BJ (cell line): ENCODE data around the gene FATE1. TPM values are rescaled to one million over a fixed set of nuclear protein-coding genes. Genes with fewer than 3 reads are reported as not detected.

Source experiments
- CTCF ChIA-PET: fragments of 350-600 bp; formaldehyde crosslinking; extraction: SDS; loops from one replicate; lab custom pipeline; 2021; ENCODE audit warnings: antibody characterized with exemption, inconsistent platforms; lab: Yijun Ruan, JAX
- POLR2A ChIA-PET: fragments of 300-600 bp; sonication (Branson Sonifier 250); formaldehyde crosslinking; extraction: SDS; loops from one replicate; lab custom pipeline; 2021; ENCODE audit warnings: antibody characterized with exemption; lab: Charles Lee
- DNase-seq: peaks from one replicate; pipeline ENCODE4 v3.0.0-alpha.2; 2011; ENCODE audit warnings: low read depth
- H3K27me3 ChIP-seq: 2 replicates; pipeline ENCODE4 v1.6.0; 2011; ENCODE audit warnings: low read length; ENCODE audit not compliant: control insufficient read depth, insufficient read depth
- H3K36me3 ChIP-seq: 2 replicates; pipeline ENCODE4 v1.5.1; 2011; ENCODE audit warnings: low read length; ENCODE audit not compliant: control insufficient read depth, insufficient read depth
- H3K4me3 ChIP-seq: 2 replicates; pipeline ENCODE4 v1.5.1; 2011; ENCODE audit warnings: low read depth, mild to moderate bottlenecking, control low read depth, low read length
- CTCF ChIP-seq: IDR thresholded peaks from 2 replicates; pipeline ENCODE4 v1.5.1; 2011; ENCODE audit warnings: low read depth, mild to moderate bottlenecking, control low read depth, inconsistent platforms, low read length, moderate library complexity; ENCODE audit not compliant: insufficient read depth
- polyA minus RNA-seq: library from RNA; depleted of rRNA, polyadenylated mRNA; stranded (reverse); fragments of >200 nt; gene quantifications from 2 replicates; pipeline ENCODE4 v1.2.3, GENCODE V29; 2011; rRNA and poly(A)+ RNA removed
- polyA plus RNA-seq: library from polyadenylated mRNA; depleted of rRNA; stranded (reverse); fragments of >200 nt; gene quantifications from 2 replicates; pipeline ENCODE4 v1.2.3, GENCODE V29; 2011; rRNA removed

FATE1 gene
- polyA plus RNA-seq (not detected in 2 replicates), polyA minus RNA-seq (not detected in 2 replicates)

GRCh38 chrX:151715752-151716151, at the start of gene FATE1:
TSS of gene FATE1 (plus strand) at chrX:151716035. CDS start at chrX:151716120, 85 bp downstream.
- no peak within 1 kb of the TSS for H3K4me3 ChIP-seq
- H3K27me3 ChIP-seq = no peaks in the 10 kb centered on the region
- H3K36me3 ChIP-seq = no peaks in the 10 kb centered on the region
- POLR2A ChIA-PET = no interaction called here
- CTCF ChIA-PET = no interaction called here
- no peak for TF ChIP-seq CTCF
- no peak for DNase-seq

GRCh38 chrX:151675121-151675746, 40.6 kb upstream of the FATE1 start:
- Histone ChIP-seq H3K27me3 (no peaks in the 10 kb centered on the region), H3K4me3 (no peak overlapping the region), H3K36me3 (no peaks in the 10 kb centered on the region)
- ChIA-PET CTCF (no interaction called here), POLR2A (no interaction called here)
- DNase-seq = no peak
- TF ChIP-seq CTCF = no peak

GRCh38 chrX:151676196-151676595, 39.6 kb upstream of the FATE1 start:
- TF ChIP-seq CTCF = no peak
- Histone ChIP-seq H3K36me3 (no peaks in the 10 kb centered on the region), H3K4me3 (no peak overlapping the region), H3K27me3 (no peaks in the 10 kb centered on the region)
- ChIA-PET POLR2A (no interaction called here), CTCF (no interaction called here)
- DNase-seq = no peak

GRCh38 chrX:151679798-151680402, 35.9 kb upstream of the FATE1 start:
- ChIA-PET CTCF (interaction anchor here (0.7 to 3.6 kb wide), 2 partner anchors 529 to 534 kb away, joined by 3 to 19 read pairs; no protein-coding TSS in a partner anchor), POLR2A (no interaction called here)
- Histone ChIP-seq H3K36me3 (no peaks in the 10 kb centered on the region), H3K27me3 (no peaks in the 10 kb centered on the region), H3K4me3 (no peak overlapping the region)
- TF ChIP-seq CTCF = no peak
- no peak for DNase-seq

- no peaks in the 10 kb centered on the region for H3K27me3 ChIP-seq
- H3K36me3 ChIP-seq = no peaks in the 10 kb centered on the region
- ChIA-PET POLR2A (no interaction called here), CTCF (interaction anchor here (0.7 to 3.6 kb wide), 3 partner anchors 10 to 535 kb away, joined by 3 to 19 read pairs (median 3); no protein-coding TSS in a partner anchor)
- TF ChIP-seq CTCF = peak; percentile 51
- no peak for DNase-seq
- no peak overlapping the region for H3K4me3 ChIP-seq
Measured at GRCh38 chrX:151680805-151681204, 35.0 kb upstream of the FATE1 start.
